ENCODE measurements around the gene CYFIP2. TPM values are rescaled to one million over a fixed set of nuclear protein-coding genes. Genes with fewer than 3 reads are reported as not detected.

The CYFIP2 gene
- total and polyA plus RNA-seq, 2 of the 13 experiments (the other 11 are each of a cell fraction or from before 2014, with no cell fraction given) = 22.6 to 30.3 TPM

DNA sequence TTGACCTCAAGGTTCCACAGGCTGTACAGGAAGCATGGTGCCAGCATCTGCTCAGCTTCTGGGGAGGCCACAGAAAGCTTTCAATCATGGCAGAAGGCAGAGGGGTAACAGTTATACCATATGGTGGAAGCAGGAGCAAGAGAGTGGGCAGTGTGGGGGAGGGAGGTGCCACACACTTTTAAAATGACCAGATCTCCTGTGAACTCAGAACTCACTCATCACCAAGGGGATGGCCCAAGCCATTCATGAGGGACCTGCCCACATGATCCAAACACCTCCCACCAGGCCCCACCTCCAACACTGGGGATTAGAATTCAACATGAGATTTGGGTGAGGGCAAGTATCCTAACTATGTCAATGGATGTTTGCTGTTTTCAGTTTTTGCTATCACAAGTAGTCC, 16.2 kb downstream of the CYFIP2 start:
- H3K9ac ChIP-seq (ENCODE audit: insufficient read depth, low read depth, low read length) = no peak overlapping the region
- no peaks in the 10 kb centered on the region for H3K27me3 ChIP-seq (ENCODE audit: control insufficient read depth in 1 of 2, insufficient read depth in 2 of 2, low read length in 2 of 2)
- H3K9me3 ChIP-seq (ENCODE audit: low read length) = no peaks in the 10 kb centered on the region
- peaks cover 11% of the 10 kb centered on the region; the same call in 1 of the 2 replicates for H3K4me1 ChIP-seq (ENCODE audit: insufficient read depth, low read length)
- FAIRE-seq = no peak
- H3K4me3 ChIP-seq (replicated peaks in 1 of 3; ENCODE audit: insufficient read depth in 1 of 3, low read depth in 2 of 3, low read length in 3 of 3) = no peak overlapping the region
- CTCF ChIA-PET (ENCODE audit: low intra/inter-chr PET ratio, low total read pairs) = no interaction called here
- intact Hi-C loops (cut with micrococcal nuclease; ENCODE audit: unreplicated experiment) = no loop called here
- BruUV-seq (replicated peaks) = no TSS peak
- H3K27ac ChIP-seq (ENCODE audit: extremely low read length, insufficient read depth, low read length) = no peak overlapping the region
- no peak overlapping the region for H3K4me2 ChIP-seq (ENCODE audit: low read depth, low read length)
- in situ Hi-C loops (cut with HindIII; ENCODE audit: extremely low pct_ligation_motif_present, low pct_unique_long_range_greater_than_20kb) = no loop called here
- H3K36me3 ChIP-seq (replicated peaks in 1 of 2; ENCODE audit: control insufficient read depth in 1 of 2, insufficient read depth in 2 of 2, low read length in 2 of 2) = peaks cover 6% of the 10 kb centered on the region in 2 experiments; a peak in 3 of 5 replicates
- POLR2A ChIA-PET = no interaction called here
- no peak for DNase-seq (ENCODE audit: low spot score)
- H4K20me1 ChIP-seq (ENCODE audit: insufficient read depth, low read length) = no peaks in the 10 kb centered on the region
- peaks cover 11% of the 10 kb centered on the region for H3K79me2 ChIP-seq (ENCODE audit: insufficient read depth, low read length)
- ATAC-seq = no peak
- H2AFZ ChIP-seq (ENCODE audit: low read length) = no peak overlapping the region
- TF ChIP-seq ZNF674 (CRISPR knock-in tag; IDR thresholded peaks at IDR 0.05; ENCODE audit: low read depth) = no peak
- TF ChIP-seq, protein P1, sequence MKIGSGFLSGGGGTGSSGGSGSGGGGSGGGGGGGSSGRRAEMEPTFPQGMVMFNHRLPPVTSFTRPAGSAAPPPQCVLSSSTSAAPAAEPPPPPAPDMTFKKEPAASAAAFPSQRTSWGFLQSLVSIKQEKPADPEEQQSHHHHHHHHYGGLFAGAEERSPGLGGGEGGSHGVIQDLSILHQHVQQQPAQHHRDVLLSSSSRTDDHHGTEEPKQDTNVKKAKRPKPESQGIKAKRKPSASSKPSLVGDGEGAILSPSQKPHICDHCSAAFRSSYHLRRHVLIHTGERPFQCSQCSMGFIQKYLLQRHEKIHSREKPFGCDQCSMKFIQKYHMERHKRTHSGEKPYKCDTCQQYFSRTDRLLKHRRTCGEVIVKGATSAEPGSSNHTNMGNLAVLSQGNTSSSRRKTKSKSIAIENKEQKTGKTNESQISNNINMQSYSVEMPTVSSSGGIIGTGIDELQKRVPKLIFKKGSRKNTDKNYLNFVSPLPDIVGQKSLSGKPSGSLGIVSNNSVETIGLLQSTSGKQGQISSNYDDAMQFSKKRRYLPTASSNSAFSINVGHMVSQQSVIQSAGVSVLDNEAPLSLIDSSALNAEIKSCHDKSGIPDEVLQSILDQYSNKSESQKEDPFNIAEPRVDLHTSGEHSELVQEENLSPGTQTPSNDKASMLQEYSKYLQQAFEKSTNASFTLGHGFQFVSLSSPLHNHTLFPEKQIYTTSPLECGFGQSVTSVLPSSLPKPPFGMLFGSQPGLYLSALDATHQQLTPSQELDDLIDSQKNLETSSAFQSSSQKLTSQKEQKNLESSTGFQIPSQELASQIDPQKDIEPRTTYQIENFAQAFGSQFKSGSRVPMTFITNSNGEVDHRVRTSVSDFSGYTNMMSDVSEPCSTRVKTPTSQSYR (CRISPR knock-in tag; IDR thresholded peaks at IDR 0.05; ENCODE audit: borderline replicate concordance) = no peak
- TF ChIP-seq SP5 (CRISPR knock-in tag; IDR thresholded peaks at IDR 0.05; ENCODE audit: borderline replicate concordance, low read depth) = no peak
- TF ChIP-seq ZNF407 (CRISPR knock-in tag; IDR thresholded peaks at IDR 0.05; ENCODE audit: not compliant biosample characterization) = no peak
- no peak for TF ChIP-seq TEF (CRISPR knock-in tag; IDR thresholded peaks at IDR 0.05)
- no peak for TF ChIP-seq ZNF121 (CRISPR knock-in tag; IDR thresholded peaks at IDR 0.05)
- no peak for TF ChIP-seq FOXK1 (CRISPR knock-in tag; IDR thresholded peaks at IDR 0.05; ENCODE audit: borderline replicate concordance, low read depth)
